Progenitor cell of endocrine pancreas (in vitro differentiated cells): ENCODE results near the gene TICRR. TPM values are rescaled to one million over a fixed set of nuclear protein-coding genes. Genes with fewer than 3 reads are reported as not detected.
A peak's percentile ranks its signal among the peaks of the same experiment; 100 is the strongest.

Experiments
- DNase-seq: peaks from one replicate; pipeline ENCODE4 v3.0.0; 2021; ENCODE audit warnings: low spot score; ENCODE audit not compliant: unreplicated experiment
- H3K27ac Mint-ChIP-seq: 2 replicates; pipeline ENCODE4 v1.8.0; 2021; ENCODE audit warnings: mild to moderate bottlenecking, moderate library complexity, mixed read lengths
- H3K27me3 Mint-ChIP-seq: 2 replicates; pipeline ENCODE4 v1.8.0; 2021; ENCODE audit warnings: mixed read lengths
- H3K36me3 Mint-ChIP-seq: 2 replicates; pipeline ENCODE4 v1.8.0; 2022; ENCODE audit warnings: mixed read lengths; ENCODE audit not compliant: insufficient read depth
- H3K4me1 Mint-ChIP-seq: 2 replicates; pipeline ENCODE4 v1.8.0; 2021; ENCODE audit warnings: low read depth, mixed read lengths
- H3K4me3 Mint-ChIP-seq: 2 replicates; pipeline ENCODE4 v1.8.0; 2021; ENCODE audit warnings: low read depth, mild to moderate bottlenecking, moderate library complexity, mixed read lengths
- H3K9me3 Mint-ChIP-seq: 2 replicates; pipeline ENCODE4 v1.8.0; 2021; ENCODE audit warnings: low read depth, mixed read lengths
- CTCF ChIP-seq: fragments of 200-600 bp; sonication (generic); IDR thresholded peaks from one replicate; pipeline ENCODE4 v1.5.0; 2021; ENCODE audit warnings: antibody characterized with exemption, mild to moderate bottlenecking; ENCODE audit not compliant: unreplicated experiment
- total RNA-seq: library from RNA; stranded (reverse); gene quantifications from 2 replicates; pipeline ENCODE4 v1.2.1, GENCODE V29; 2021

The TICRR gene
- total RNA-seq, 1 donor from 2014 or later: 13.9 TPM

- no peaks in the 10 kb centered on the region for H3K9me3 Mint-ChIP-seq
- no peaks in the 10 kb centered on the region for H3K4me1 Mint-ChIP-seq
- no peak for DNase-seq
- TF ChIP-seq CTCF: no peak
- H3K36me3 Mint-ChIP-seq: no peaks in the 10 kb centered on the region
- no peak overlapping the region for H3K4me3 Mint-ChIP-seq
- no peak overlapping the region for H3K27ac Mint-ChIP-seq
- peaks cover 36% of the 10 kb centered on the region for H3K27me3 Mint-ChIP-seq
Measured at GRCh38 chr15:89671687-89672086, 96.4 kb downstream of the TICRR start.

- H3K9me3 Mint-ChIP-seq: no peaks in the 10 kb centered on the region
- no peak for DNase-seq
- peaks cover 36% of the 10 kb centered on the region for H3K27me3 Mint-ChIP-seq
- no peak for TF ChIP-seq CTCF
- no peaks in the 10 kb centered on the region for H3K36me3 Mint-ChIP-seq
- H3K4me3 Mint-ChIP-seq: no peak overlapping the region
- H3K27ac Mint-ChIP-seq: no peak overlapping the region
- H3K4me1 Mint-ChIP-seq: no peaks in the 10 kb centered on the region
Measured at GRCh38 chr15:89672221-89673164, 97.2 kb downstream of the TICRR start.

GRCh38 chr15:89673165-89673512, 97.9 kb downstream of the TICRR start:
- H3K4me1 Mint-ChIP-seq: no peaks in the 10 kb centered on the region
- H3K36me3 Mint-ChIP-seq: no peaks in the 10 kb centered on the region
- no peaks in the 10 kb centered on the region for H3K9me3 Mint-ChIP-seq

GRCh38 chr15:89674526-89674925, 99.3 kb downstream of the TICRR start:
- DNase-seq: no peak
- no peak overlapping the region for H3K4me3 Mint-ChIP-seq
- H3K27me3 Mint-ChIP-seq: peaks cover 24% of the 10 kb centered on the region
- TF ChIP-seq CTCF: no peak
- no peak overlapping the region for H3K27ac Mint-ChIP-seq
- H3K4me1 Mint-ChIP-seq: no peaks in the 10 kb centered on the region
- H3K36me3 Mint-ChIP-seq: no peaks in the 10 kb centered on the region
- no peaks in the 10 kb centered on the region for H3K9me3 Mint-ChIP-seq

More at GRCh38 chr15:89673165-89673512, 97.9 kb downstream of the TICRR start:
- Mint-ChIP-seq H3K27ac (no peak overlapping the region), H3K27me3 (peaks cover 30% of the 10 kb centered on the region), H3K4me3 (no peak overlapping the region)
- peak; percentile 37 for DNase-seq
- peak; percentile 76 for TF ChIP-seq CTCF

GRCh38 chr15:89675606-89676005, 100.3 kb downstream of the TICRR start:
- no peak for TF ChIP-seq CTCF
- Mint-ChIP-seq H3K27me3 (peaks cover 20% of the 10 kb centered on the region), H3K27ac (no peak overlapping the region), H3K9me3 (no peaks in the 10 kb centered on the region), H3K4me1 (peaks cover 2% of the 10 kb centered on the region), H3K36me3 (no peaks in the 10 kb centered on the region), H3K4me3 (no peak overlapping the region)
- DNase-seq: no peak
